Measurements from ENCODE around the gene SLITRK6. TPM values are rescaled to one million over a fixed set of nuclear protein-coding genes. Genes with fewer than 3 reads are reported as not detected.
"Not testable (repeated sequence)": the region's sequence is repeated elsewhere in the genome, so short reads cannot be mapped to it uniquely, and the experiment has no call there.

SLITRK6 gene
- total RNA-seq, 2 experiments from 2014 or later, result not detected

- no peak for DNase-seq (ENCODE audit: low spot score)
- Histone ChIP-seq H4K20me1 (ENCODE audit: insufficient read depth, low read length) (no peaks in the 10 kb centered on the region), H3K9me2 (ENCODE audit: insufficient read depth, low read length) (no peaks in the 10 kb centered on the region), H2AFZ (ENCODE audit: low read length) (0 out of 2 replicates have a peak overlapping the region, but pooled peaks have one; percentile 15), H3K4me3 (ENCODE audit: low read depth, low read length, poor library complexity, severe bottlenecking) (no peak overlapping the region), H3K27ac (ENCODE audit: low read depth, low read length, poor library complexity, severe bottlenecking) (no peak overlapping the region), H3K4me1 (ENCODE audit: insufficient read depth, low read length, poor library complexity, severe bottlenecking) (peaks cover 10% of the 10 kb centered on the region), H3K36me3 (ENCODE audit: insufficient read depth, low read length) (no peaks in the 10 kb centered on the region), H3K9me3 (ENCODE audit: low read length) (no peaks in the 10 kb centered on the region), H3K79me2 (ENCODE audit: insufficient read depth, low read depth, low read length) (no peaks in the 10 kb centered on the region), H3K4me2 (ENCODE audit: low read length) (peak overlapping the region; percentile 24)
- BruUV-seq (replicated peaks), result no TSS peak
- intact Hi-C loops (cut with micrococcal nuclease; ENCODE audit: unreplicated experiment), result no loop called here
- TF ChIP-seq CTCF (conservative IDR thresholded peaks at IDR 0.05; ENCODE audit: low read length) (no peak), EZH2phosphoT487 (IDR thresholded peaks at IDR 0.05; ENCODE audit: borderline replicate concordance, low read depth, low read length) (no peak)
- CTCF ChIA-PET (ENCODE audit: unreplicated experiment), result interaction anchor here (0.5 kb wide), 1 partner anchor 331 kb away, joined by 3 read pairs; no protein-coding TSS in a partner anchor
- POLR2A ChIA-PET, result interaction anchor here (1.5 kb wide), 1 partner anchor 12 kb away, joined by 9 read pairs; no protein-coding TSS in a partner anchor
Measured at GRCh38 chr13:85771856-85772255, 27.4 kb downstream of the SLITRK6 start.

- Histone ChIP-seq H3K79me2 (ENCODE audit: insufficient read depth, low read depth, low read length) (no peaks in the 10 kb centered on the region), H3K4me2 (ENCODE audit: low read length) (no peak overlapping the region), H2AFZ (ENCODE audit: low read length) (no peak overlapping the region), H3K36me3 (ENCODE audit: insufficient read depth, low read length) (no peaks in the 10 kb centered on the region), H3K9me2 (ENCODE audit: insufficient read depth, low read length) (no peaks in the 10 kb centered on the region), H4K20me1 (ENCODE audit: insufficient read depth, low read length) (no peaks in the 10 kb centered on the region), H3K9me3 (ENCODE audit: low read length) (no peaks in the 10 kb centered on the region), H3K4me3 (ENCODE audit: low read depth, low read length, poor library complexity, severe bottlenecking) (no peak overlapping the region), H3K4me1 (ENCODE audit: insufficient read depth, low read length, poor library complexity, severe bottlenecking) (peaks cover 10% of the 10 kb centered on the region), H3K27ac (ENCODE audit: low read depth, low read length, poor library complexity, severe bottlenecking) (no peak overlapping the region)
- no peak for DNase-seq (ENCODE audit: low spot score)
- intact Hi-C loops (cut with micrococcal nuclease; ENCODE audit: unreplicated experiment), result no loop called here
- BruUV-seq (replicated peaks), result no TSS peak
- POLR2A ChIA-PET, result interaction anchor here (0.6 to 0.9 kb wide), 3 partner anchors 23 to 910 kb away, joined by 3 to 4 read pairs (median 3); no protein-coding TSS in a partner anchor
- TF ChIP-seq CTCF (conservative IDR thresholded peaks at IDR 0.05; ENCODE audit: low read length) (no peak), EZH2phosphoT487 (IDR thresholded peaks at IDR 0.05; ENCODE audit: borderline replicate concordance, low read depth, low read length) (no peak)
- CTCF ChIA-PET (ENCODE audit: unreplicated experiment), result no interaction called here
Measured at GRCh38 chr13:85768946-85769345, 30.3 kb downstream of the SLITRK6 start.

- TF ChIP-seq EZH2phosphoT487 (IDR thresholded peaks at IDR 0.05; ENCODE audit: borderline replicate concordance, low read depth, low read length) (no peak), CTCF (conservative IDR thresholded peaks at IDR 0.05; ENCODE audit: low read length) (no peak)
- BruUV-seq (replicated peaks), result no TSS peak
Measured at GRCh38 chr13:85755123-85755522, 44.1 kb downstream of the SLITRK6 start.

GRCh38 chr13:85743201-85743770 is 55.9 kb downstream of the SLITRK6 start:
- H3K9me2 ChIP-seq (ENCODE audit: insufficient read depth, low read length); intact Hi-C loops (cut with micrococcal nuclease; ENCODE audit: unreplicated experiment); H3K4me2 ChIP-seq (ENCODE audit: low read length); H2AFZ ChIP-seq (ENCODE audit: low read length); CTCF ChIA-PET (ENCODE audit: unreplicated experiment); H3K79me2 ChIP-seq (ENCODE audit: insufficient read depth, low read depth, low read length); BruUV-seq (replicated peaks); H3K4me3 ChIP-seq (ENCODE audit: low read depth, low read length, poor library complexity, severe bottlenecking); H3K36me3 ChIP-seq (ENCODE audit: insufficient read depth, low read length); H3K4me1 ChIP-seq (ENCODE audit: insufficient read depth, low read length, poor library complexity, severe bottlenecking); DNase-seq (ENCODE audit: low spot score); H3K27ac ChIP-seq (ENCODE audit: low read depth, low read length, poor library complexity, severe bottlenecking); H3K9me3 ChIP-seq (ENCODE audit: low read length); H4K20me1 ChIP-seq (ENCODE audit: insufficient read depth, low read length): not testable (repeated sequence)
- POLR2A ChIA-PET, result interaction anchor here (0.7 kb wide), 3 partner anchors 138 to 816 kb away, joined by 3 read pairs; no protein-coding TSS in a partner anchor

More at GRCh38 chr13:85755123-85755522, 44.1 kb downstream of the SLITRK6 start:
- H3K79me2 ChIP-seq (ENCODE audit: insufficient read depth, low read depth, low read length), result no peaks in the 10 kb centered on the region
- ChIA-PET POLR2A (interaction anchor here (0.7 kb wide), 1 partner anchor 115 kb away, joined by 3 read pairs; no protein-coding TSS in a partner anchor), CTCF (ENCODE audit: unreplicated experiment) (no interaction called here)
- no peak overlapping the region for H3K4me3 ChIP-seq (ENCODE audit: low read depth, low read length, poor library complexity, severe bottlenecking)
- no peaks in the 10 kb centered on the region for H3K9me2 ChIP-seq (ENCODE audit: insufficient read depth, low read length)
- intact Hi-C loops (cut with micrococcal nuclease; ENCODE audit: unreplicated experiment), result no loop called here
- no peak overlapping the region for H2AFZ ChIP-seq (ENCODE audit: low read length)
- H3K4me2 ChIP-seq (ENCODE audit: low read length), result no peak overlapping the region
- DNase-seq (ENCODE audit: low spot score), result no peak
- no peaks in the 10 kb centered on the region for H4K20me1 ChIP-seq (ENCODE audit: insufficient read depth, low read length)
- H3K9me3 ChIP-seq (ENCODE audit: low read length), result no peaks in the 10 kb centered on the region
- H3K27ac ChIP-seq (ENCODE audit: low read depth, low read length, poor library complexity, severe bottlenecking), result no peak overlapping the region
- H3K4me1 ChIP-seq (ENCODE audit: insufficient read depth, low read length, poor library complexity, severe bottlenecking), result no peaks in the 10 kb centered on the region
- no peaks in the 10 kb centered on the region for H3K36me3 ChIP-seq (ENCODE audit: insufficient read depth, low read length)

Data from OCI-LY7 (cell line).